ENCODE data around the gene PDXDC1. TPM values are rescaled to one million over a fixed set of nuclear protein-coding genes. Genes with fewer than 3 reads are reported as not detected.
"Not testable (repeated sequence)": the region's sequence is repeated elsewhere in the genome, so short reads cannot be mapped to it uniquely, and the experiment has no call there.

Gene PDXDC1, protein sequence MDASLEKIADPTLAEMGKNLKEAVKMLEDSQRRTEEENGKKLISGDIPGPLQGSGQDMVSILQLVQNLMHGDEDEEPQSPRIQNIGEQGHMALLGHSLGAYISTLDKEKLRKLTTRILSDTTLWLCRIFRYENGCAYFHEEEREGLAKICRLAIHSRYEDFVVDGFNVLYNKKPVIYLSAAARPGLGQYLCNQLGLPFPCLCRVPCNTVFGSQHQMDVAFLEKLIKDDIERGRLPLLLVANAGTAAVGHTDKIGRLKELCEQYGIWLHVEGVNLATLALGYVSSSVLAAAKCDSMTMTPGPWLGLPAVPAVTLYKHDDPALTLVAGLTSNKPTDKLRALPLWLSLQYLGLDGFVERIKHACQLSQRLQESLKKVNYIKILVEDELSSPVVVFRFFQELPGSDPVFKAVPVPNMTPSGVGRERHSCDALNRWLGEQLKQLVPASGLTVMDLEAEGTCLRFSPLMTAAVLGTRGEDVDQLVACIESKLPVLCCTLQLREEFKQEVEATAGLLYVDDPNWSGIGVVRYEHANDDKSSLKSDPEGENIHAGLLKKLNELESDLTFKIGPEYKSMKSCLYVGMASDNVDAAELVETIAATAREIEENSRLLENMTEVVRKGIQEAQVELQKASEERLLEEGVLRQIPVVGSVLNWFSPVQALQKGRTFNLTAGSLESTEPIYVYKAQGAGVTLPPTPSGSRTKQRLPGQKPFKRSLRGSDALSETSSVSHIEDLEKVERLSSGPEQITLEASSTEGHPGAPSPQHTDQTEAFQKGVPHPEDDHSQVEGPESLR
- 87.7 TPM for polyA plus RNA-seq (2013, experiment 1 of 2; ENCODE audit: insufficient read length)
- polyA plus RNA-seq (2013, experiment 2 of 2; ENCODE audit: insufficient read length), result 91.4 TPM

DNA sequence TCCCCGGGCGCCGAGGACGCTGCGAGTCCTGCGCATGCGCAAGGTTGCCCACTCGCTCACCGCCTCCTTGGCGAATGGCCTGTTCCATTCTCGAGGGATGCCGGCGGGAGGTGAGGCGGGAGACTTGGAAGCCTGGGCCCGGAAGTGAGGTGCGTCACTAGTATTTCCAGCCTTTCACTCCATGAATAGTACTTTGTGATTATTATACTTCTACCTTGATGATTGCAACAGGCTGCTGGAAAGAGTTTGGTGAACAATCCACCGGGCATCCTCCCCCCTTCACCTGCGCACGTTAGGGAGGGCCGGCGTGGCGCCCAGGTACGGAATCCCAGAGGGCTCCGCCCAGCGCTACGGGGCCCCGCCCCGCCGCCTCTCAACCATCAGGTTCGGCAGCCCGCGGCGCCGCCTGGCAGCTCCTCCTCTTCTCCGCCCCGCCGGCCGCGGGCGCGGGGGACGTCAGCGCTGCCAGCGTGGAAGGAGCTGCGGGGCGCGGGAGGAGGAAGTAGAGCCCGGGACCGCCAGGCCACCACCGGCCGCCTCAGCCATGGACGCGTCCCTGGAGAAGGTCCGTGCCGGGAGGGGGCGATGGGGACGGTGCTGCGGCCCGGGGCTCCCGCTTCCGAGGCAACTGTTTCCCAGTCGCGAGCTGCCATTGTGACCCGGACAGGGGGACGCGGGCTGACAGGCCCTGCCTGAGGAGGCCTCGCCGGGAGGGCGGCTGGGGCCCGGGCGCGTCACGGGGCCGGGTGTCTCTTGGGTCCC, at the start of gene PDXDC1:
PDXDC1 (plus strand) TSS at position 371 of the 762 bp plus-strand sequence; CDS start at position 545, 174 bp downstream.
- peak; percentile 93 for DNase-seq

DNA sequence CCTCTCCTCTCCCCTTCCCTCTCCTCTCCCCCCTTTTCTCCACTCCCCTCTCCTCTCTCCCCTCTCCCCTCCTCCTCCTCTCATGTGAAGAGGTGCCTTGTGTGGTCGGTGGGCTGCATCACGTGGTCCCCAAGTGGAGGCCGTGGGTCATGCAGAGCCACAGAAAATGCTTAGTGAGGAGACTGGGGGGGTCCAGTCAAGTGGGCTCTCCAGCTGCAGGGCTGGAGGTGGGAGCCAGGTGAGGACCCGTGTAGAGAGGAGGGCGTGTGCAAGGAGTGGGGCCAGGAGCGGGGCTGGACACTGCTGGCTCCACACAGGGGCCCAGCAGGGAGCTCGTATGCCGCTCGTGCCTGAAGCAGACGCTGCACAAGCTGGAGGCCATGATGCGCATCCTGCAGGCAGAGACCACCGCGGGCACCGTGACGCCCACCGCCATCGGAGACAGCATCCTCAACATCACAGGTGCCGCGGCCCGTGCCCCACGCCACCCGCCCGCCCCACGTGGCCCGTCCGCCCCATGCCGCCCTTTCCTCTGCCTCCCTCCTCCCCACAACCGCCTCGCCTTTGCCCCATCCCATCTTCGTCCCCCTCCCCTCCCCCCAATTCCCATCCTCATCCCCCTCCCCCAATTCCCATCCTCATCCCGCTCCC, 46.6 kb upstream of the PDXDC1 start:
- peak; percentile 1 for DNase-seq

DNA sequence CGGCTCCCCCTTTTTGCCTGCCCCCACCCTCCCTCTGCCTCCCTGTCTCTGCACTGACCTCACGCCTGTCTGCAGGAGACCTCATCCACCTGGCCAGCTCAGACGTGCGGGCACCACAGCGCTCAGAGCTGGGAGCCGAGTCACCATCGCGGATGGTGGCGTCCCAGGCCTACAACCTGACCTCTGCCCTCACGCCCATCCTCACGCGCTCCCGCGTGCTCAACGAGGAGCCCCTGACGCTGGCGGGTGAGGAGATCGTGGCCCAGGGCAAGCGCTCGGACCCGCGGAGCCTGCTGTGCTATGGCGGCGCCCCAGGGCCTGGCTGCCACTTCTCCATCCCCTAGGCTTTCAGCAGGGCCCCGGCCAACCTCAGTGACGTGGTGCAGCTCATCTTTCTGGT, 45.6 kb upstream of the PDXDC1 start:
- DNase-seq, result not testable (repeated sequence)

DNA sequence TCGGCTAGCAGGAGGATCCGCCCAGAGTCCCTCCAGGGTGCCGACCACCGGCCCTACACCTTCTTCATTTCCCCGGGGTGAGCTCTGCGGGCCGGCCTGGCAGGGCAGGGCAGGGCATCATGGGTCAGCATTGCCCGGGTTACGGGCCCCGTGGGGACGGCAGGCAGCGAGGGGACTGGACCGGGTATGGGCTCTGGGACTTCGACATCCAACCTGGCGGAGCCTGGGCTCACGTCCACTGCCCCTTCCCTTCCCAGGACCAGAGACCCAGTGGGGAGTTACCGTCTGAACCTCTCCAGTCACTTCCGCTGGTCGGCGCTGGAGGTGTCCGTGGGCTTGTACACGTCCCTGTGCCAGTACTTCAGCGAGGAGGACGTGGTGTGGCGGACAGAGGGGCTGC, 44.6 kb upstream of the PDXDC1 start:
- DNase-seq, result not testable (repeated sequence)

DNA sequence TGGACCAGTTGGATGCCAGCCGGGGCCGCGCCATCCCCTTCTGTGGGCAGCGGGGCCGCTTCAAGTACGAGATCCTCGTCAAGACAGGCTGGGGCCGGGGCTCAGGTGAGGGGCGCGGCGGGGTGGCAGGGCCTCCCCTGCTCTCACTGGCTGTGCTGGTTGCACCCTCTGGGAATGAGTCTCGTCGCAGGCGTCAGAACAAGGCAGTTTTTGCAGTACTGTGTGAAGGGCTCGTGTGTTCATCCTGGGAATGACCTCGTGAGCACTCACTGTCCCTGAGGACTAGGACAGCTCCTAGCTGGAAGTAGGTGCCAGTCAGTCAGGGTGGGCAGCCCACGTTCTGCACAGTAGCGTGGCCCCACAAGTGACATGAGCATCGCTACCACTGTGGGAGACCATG, 43.9 kb upstream of the PDXDC1 start:
- DNase-seq, result not testable (repeated sequence)

DNA sequence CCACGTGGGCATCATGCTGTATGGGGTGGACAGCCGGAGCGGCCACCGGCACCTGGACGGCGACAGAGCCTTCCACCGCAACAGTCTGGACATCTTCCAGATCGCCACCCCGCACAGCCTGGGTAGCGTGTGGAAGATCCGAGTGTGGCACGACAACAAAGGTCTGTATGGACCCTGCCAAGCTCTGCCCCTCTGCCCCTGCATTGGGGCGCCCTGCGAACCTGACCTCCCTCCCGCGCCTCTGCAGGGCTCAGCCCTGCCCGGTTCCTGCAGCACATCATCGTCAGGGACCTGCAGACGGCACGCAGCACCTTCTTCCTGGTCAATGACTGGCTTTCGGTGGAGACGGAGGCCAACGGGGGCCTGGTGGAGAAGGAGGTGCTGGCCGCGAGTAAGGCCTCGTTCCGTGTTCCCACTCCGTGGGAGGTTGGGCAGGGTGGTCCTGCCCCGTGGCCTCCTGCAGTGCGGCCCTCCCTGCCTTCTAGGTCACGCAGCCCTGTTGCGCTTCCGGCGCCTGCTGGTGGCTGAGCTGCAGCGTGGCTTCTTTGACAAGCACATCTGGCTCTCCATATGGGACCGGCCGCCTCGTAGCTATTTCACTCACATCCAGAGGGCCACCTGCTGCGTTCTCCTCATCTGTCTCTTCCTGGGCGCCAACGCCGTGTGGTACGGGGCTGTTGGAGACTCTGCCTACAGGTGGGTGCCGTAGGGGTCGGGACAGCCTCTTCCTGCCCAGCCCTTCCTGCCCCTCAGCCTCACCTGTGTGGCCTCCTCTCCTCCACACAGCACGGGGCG, 42.0 kb upstream of the PDXDC1 start:
- DNase-seq, result not testable (repeated sequence)

DNA sequence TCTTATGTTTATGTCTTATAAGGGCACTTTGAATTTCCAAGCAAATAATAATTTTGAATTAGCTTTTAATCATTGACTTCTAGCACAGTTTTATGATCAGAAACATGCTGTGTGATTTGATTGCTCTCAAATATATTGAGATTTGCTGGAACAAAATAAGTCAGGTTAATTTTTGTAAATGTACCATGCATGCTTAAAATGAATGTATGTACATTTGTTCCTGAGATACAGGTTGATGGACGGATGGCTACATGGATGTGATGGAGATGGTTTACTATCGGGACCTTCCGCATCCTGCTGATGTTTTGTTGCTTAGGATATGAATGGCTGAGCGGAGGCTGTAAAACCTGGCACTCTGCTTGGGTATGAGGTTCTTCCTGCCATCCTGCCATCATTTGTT, 37.7 kb upstream of the PDXDC1 start, which contains the start of gene NPIPA1:
NPIPA1 (plus strand) TSS at position 301 of the 400 bp plus-strand sequence; CDS start at position 301, 0 bp downstream.
- DNase-seq, result not testable (repeated sequence)

DNA sequence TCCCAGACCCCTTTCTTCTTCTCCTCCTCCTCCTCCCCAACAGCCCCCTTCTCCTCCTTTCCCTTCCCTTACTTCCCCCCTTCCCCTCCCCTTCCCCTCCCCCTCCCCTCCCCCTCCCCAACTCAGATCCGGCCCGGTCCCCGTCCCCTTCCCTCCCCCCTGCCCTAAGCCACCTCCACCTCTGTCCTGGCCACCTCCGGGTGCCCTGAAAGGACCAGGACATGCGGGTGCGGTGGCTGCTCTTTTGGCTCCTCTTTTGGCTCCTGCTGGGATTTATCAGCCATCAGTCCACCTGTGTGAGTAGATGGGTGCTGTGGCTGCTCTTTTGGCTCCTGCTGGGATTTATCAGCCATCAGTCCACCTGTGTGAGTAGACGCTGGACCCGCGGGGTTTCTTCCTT, 36.8 kb upstream of the PDXDC1 start:
- DNase-seq, result not testable (repeated sequence)

DNA sequence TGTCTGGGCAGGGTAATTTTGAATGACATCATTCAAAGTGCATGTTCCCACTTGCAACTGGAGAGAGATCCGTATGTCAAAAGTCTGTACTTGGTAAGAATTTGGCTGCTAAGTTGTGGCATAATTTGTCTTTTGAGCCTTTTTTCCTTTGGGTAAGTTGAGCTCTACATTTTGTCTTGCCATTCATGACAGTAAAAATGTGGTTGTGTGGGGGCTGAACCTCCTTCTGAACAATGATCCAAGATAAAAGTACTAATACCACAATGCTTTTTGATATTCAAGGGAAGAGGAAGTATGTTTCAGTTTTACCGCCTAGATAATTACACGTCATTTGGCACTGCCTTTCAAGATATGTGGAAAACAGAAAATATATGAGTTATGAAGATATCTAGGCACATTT, 32.1 kb upstream of the PDXDC1 start:
- not testable (repeated sequence) for DNase-seq

DNA sequence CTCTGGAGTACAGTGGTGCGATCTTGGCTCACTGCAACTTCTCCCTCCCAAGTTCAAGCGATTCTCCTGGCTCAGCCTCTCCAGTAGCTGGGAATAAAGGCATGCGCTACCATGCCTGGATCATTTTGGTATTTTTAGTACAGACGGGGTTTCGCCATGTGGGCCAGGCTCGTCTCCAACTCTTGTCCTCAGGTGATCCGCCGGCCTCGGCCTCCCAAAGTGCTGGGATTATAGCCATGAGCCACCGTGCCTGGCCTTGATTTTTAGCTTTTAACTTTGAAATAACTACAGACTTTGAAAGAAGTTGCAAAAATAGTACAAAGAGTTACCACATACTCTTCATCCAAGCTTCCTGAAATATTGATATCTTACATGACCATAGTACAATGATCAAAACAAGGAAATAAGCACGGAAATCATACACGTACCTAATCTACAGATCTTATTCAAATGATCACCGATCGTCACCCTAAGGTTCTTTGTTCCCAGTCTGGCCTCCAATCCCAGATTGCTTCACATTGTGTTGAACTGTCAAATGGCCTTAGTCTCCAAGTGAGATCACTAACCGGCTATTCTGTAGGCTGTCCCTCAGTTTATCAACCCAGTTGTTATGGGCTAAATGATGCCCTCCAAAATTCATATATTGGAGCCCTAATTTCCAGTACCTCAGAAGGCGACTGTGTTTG, 19.1 kb upstream of the PDXDC1 start:
- DNase-seq, result no peak

DNA sequence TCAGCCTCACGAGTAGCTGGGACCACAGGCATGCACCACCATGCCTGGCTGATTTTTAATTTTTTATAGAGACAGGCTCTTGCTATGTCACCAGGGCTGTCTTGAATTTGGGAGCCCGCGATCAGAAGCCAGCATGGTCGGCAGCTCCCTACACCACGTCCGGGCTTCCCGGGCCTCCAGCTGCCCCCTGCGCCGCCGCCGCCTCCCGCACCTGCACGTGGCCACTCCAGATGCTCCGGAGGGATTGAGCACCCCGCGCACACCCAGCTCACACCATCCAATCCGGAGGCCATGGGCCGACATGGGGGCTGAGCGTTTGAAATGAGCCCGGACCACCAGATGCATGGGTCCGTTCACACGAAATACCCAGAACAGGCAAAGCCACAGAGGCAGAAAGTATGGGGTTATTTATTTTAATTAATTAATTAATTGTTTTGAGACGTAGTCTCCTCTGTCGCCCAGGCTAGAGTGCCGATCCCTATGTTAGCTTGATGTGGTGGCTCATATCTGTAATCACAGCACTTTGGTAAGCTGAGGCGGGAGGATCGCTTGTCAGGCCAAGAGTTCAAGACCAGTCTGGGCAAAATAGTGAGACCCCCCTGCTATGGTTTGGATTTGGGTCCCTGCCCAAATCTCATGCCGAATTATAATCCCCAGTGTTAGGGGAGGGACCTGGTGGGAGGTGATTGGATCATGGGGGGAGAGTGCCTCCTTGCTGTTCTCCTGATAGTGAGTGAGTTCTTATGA, 17.1 kb upstream of the PDXDC1 start:
- DNase-seq, result no peak

DNA sequence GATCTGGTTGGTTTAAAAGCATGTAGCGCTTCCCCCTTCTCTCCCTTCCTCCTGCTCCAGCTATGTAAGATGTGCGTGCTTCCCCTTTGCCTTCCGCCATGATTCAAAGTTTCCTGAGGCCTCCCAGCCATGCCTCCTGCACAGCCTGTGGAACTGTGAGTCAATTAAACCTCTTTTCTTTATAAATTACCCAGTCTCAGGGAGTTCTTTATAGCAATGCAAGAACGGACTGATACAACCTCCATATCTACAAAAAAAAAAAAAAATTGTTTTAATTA, 16.6 kb upstream of the PDXDC1 start:
- DNase-seq, result no peak

DNA sequence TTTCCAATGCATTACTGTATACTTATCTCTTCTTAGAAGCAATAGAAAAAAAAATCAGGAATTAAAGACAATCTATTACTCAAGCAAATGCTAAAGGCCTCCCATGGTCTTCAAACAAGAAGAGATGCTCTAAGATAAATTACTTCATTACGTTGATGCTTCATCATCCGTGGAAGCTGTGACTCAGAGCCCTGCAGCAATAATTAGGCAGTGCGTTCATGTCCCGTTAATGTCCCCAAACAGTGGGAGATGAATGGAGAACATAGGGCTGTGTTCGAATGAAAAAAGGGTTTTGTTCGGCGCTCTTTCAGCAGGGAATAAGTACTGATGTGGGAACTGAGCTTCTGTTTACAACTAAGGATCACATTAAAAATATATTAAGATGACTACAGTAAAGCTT, 15.9 kb upstream of the PDXDC1 start:
- no peak for DNase-seq

DNA sequence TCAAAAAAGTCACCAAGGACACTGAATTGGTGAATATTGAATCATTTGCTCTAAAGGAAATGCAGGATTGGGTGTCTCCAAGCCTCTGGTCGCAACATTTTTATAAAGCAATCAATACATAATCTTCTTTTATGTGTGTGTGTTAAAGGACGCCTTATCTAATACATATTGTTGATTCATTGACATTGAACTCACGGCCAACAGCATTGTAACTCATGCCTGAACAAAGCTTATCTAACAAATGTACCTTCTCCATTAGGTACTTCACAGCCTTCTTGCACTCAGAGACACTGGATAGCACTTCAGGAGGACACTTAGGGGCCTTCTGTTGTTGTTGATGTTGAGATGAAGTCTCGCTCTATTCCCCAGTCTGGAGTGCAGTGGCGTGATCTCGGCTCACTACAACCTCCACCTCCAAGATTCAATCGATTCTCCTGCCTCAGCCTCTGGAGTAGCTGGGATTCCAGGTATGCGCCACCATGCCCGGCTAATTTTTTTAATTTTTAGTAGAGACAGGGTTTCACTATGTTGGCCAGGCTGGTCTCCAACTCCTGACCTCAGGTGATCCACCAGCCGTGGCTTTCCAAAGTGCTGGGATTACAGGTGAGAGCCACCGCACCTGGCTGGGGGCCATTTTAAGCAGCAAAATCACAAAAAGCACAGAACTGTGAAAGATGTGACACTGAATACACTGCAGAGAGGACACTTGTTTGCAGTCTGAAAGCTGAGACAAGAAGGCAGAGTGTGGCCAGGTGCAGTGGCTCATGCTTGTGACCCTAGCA, 13.2 kb upstream of the PDXDC1 start:
- DNase-seq, result no peak

DNA sequence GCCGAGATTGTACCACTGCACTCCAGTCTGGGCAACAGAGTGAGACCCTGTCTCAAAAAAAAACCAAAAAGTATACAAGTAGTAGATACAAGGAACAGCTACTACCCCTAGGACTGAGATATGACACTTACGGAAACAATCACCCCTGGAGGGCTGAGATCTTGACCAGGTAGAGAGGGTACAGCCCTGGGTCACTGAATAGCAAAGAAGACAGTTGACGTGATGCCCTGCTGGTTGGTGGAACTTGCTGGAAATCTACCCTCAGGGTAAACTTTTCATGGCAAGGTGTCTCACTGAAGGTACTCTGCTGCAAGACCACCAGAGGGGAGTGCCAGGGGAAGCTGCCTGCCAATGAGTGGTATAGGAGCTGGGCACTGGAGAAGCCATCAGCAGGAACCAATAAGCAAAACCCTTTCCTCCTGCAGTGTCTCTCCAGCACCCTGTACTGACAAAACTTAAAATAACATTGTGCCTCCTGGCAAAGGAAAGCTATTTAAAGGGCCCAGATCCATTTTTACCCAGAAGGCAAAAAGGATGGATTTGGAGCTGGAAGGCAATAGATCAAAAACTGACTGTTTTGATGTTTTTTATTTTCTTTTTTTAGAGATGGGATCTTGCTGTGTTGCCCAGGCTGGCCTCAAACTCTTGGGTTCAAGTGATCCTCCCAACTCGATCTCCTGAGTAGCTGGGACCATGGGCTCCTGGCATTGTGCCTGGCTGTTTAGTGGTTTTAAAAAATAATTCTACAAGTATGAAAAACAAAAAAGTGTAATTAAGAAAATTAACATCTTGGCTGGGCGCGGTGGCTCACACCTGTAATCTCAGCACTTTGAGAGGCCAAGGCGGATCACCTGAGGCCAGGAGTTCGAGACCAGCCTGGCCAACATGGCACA, 11.3 kb upstream of the PDXDC1 start:
- DNase-seq, result no peak

DNA sequence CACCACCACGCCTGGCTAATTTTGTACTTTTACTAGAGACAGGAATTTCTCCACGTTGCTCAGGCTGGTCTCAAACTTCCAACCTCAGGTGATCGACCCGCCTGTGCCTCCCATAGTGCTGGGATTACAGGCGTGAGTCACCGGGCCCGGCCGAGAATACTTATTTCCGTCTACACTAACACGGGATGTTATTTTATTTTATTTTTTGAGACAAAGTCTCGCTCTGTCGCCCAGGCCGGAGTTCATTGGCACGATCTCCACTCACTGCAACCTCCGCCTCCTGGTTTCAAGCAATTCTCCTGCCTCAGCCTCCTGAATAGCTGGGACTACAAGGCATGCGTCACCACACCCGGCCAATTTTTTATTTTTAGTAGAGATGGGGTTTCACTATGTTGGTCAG, 9.5 kb upstream of the PDXDC1 start:
- no peak for DNase-seq

DNA sequence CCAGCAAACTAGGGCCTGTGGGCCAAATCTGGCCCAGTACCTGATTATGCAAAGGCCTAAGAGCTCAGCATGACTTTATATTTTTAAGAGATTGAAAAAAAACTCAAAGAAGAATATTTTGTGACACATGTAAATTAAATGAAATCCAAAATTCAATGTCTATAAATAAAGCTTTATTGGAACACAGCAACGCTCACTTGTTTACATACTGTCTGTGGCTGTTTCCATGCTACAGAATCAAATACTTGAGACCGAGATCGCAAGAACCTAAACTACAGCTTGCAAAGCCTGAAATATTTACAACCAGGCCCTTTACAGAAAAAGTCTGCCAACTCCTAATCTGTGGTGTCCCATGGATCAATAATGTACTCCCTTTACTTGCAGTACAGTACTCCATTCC, 5.0 kb upstream of the PDXDC1 start:
- not testable (repeated sequence) for DNase-seq

DNA sequence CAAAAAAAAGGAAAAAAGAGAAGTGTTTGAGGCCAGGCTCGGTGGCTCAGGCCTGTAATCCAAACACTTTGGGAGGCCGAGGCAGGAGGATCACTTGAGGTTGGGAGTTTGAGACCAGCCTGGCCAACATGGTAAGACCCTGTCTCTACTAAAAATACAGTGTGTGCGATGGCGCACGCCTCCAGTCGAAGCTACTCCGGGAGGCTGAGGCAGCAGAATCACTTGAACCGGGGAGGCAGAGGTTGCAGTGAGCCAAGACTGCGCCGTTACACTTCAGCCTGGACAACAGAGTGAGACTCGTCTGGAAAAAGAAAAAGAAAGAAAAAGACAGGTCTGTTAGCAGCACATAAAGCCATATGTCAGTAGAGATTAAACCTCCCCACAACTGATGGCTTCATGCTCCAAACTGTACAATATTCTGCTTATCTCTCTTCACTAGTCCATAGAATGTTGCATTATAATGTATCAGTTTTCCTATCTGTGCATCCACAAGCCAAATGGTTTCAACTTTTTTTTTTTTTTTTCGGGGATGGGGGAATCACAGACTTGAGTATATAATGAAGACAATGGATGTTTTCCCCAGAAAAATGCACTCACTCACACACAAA, 3.1 kb upstream of the PDXDC1 start:
- DNase-seq, result not testable (repeated sequence)
